H1 (cell line): ENCODE measurements around the gene HDAC11. TPM values are rescaled to one million over a fixed set of nuclear protein-coding genes. Genes with fewer than 3 reads are reported as not detected.

Source experiments
- ATF3 ChIP-seq: IDR thresholded peaks from 2 replicates; pipeline ENCODE4 v1.6.1; 2011; ENCODE audit warnings: low read depth, mild to moderate bottlenecking, low read length; ENCODE audit not compliant: insufficient read depth
- CHD7 ChIP-seq: fragments of 300-600 bp; sonication (generic); IDR thresholded peaks from 2 replicates; pipeline ENCODE4 v1.7.1; 2012; ENCODE audit warnings: low read length, moderate library complexity, mild to moderate bottlenecking, inconsistent platforms; ENCODE audit not compliant: insufficient replicate concordance
- EGR1 ChIP-seq: IDR thresholded peaks from 2 replicates; pipeline ENCODE4 v1.6.1; 2011; ENCODE audit warnings: low read depth, low read length, borderline replicate concordance
- MAX ChIP-seq: IDR thresholded peaks from 2 replicates; pipeline ENCODE4 v1.6.1; 2012; ENCODE audit warnings: inconsistent platforms
- NANOG ChIP-seq: IDR thresholded peaks from 2 replicates; pipeline ENCODE4 v1.6.1; 2011; ENCODE audit warnings: low read length, low read depth, mild to moderate bottlenecking, inconsistent platforms; ENCODE audit not compliant: insufficient read depth, poor library complexity, severe bottlenecking
- RAD21 ChIP-seq, 2 experiments: IDR thresholded peaks in 1 of 2; conservative IDR thresholded peaks in 1 of 2; 2 replicates each; pipeline ENCODE4 v1.6.1; 2011; ENCODE audit warnings: low read depth in 2 of 2, low read length in 2 of 2, improper control_type of control experiment in 1 of 2, inconsistent platforms in 1 of 2, mild to moderate bottlenecking in 1 of 2, moderate library complexity in 1 of 2
- RXRA ChIP-seq: IDR thresholded peaks from 2 replicates; pipeline ENCODE4 v1.6.1; 2011; ENCODE audit warnings: low read depth, mild to moderate bottlenecking, low read length, moderate library complexity; ENCODE audit not compliant: insufficient read depth
- SIRT6 ChIP-seq: IDR thresholded peaks from one replicate; pipeline ENCODE4 v1.7.1; 2012; ENCODE audit warnings: low read length, inconsistent platforms
- SP1 ChIP-seq: IDR thresholded peaks from 2 replicates; pipeline ENCODE4 v1.6.1; 2011; ENCODE audit warnings: low read depth, low read length
- SP4 ChIP-seq: IDR thresholded peaks from 2 replicates; pipeline ENCODE4 v1.6.1; 2012; ENCODE audit warnings: low read length, inconsistent platforms
- TAF1 ChIP-seq: IDR thresholded peaks from 2 replicates; pipeline ENCODE4 v1.6.1; 2011; ENCODE audit warnings: mild to moderate bottlenecking, low read depth, low read length
- TBP ChIP-seq: IDR thresholded peaks from 2 replicates; pipeline ENCODE4 v1.6.1; 2011; ENCODE audit warnings: low read depth, low read length, improper control_type of control experiment
- polyA plus RNA-seq, 7 experiments: library from polyadenylated mRNA; depleted of rRNA in 3 of 7; stranded (reverse) in 5 of 7; unstranded in 2 of 7; fragments of >200 nt in 5 of 7; fragments of 200-250 nt in 2 of 7; gene quantifications; 1 replicate in 5 of 7; 2 replicates in 1 of 7; 4 replicates in 1 of 7; pipeline versions ENCODE4 v1.2.1 to v1.2.3, GENCODE V29; 2011 to 2013; ENCODE audit warnings: missing spikeins in 2 of 7, mixed read lengths in 2 of 7
- total RNA-seq: library from RNA; stranded (reverse); fragmentation: NEBNext Ultra II Directional; extraction: Animal tissue kit (Norgen Biotek cat#: 25700); gene quantifications from 2 replicates; pipeline ENCODE4 v1.2.1, GENCODE V29; 2021

The HDAC11 gene
- total and polyA plus RNA-seq, 2 of the 8 experiments (the other 6 are each of a cell fraction or from before 2014, with no cell fraction given) = 6.8 to 7.4 TPM

GRCh38 chr3:13487403-13487802, 7.3 kb downstream of the HDAC11 start (continued):
- TF ChIP-seq CHD7 (no peak), EGR1 (no peak), ATF3 (no peak), TAF1 (no peak), TBP (no peak), RAD21 (IDR thresholded peaks at IDR 0.05 in 1 of 2, conservative IDR thresholded peaks at IDR 0.05 in 1 of 2; ENCODE audit: low read depth in 2 of 2, low read length in 2 of 2) (no peak), MAX (no peak), RXRA (no peak), SIRT6 (no peak), NANOG (no peak), SP4 (no peak), SP1 (no peak)
